GM08714 (cell line): ENCODE results near the gene CDCP1.

Source experiments
- H3K4me3 ChIP-seq: fragments of 200-500 bp; sonication (Bioruptor generic); 2 replicates; pipeline ENCODE4 v1.5.1; 2014; ENCODE audit warnings: mild to moderate bottlenecking, low read length, inconsistent platforms
- ZNF274 ChIP-seq: IDR thresholded peaks from 2 replicates; pipeline ENCODE4 v1.6.1; 2012; ENCODE audit warnings: mild to moderate bottlenecking, low read depth, low read length

Gene CDCP1

DNA sequence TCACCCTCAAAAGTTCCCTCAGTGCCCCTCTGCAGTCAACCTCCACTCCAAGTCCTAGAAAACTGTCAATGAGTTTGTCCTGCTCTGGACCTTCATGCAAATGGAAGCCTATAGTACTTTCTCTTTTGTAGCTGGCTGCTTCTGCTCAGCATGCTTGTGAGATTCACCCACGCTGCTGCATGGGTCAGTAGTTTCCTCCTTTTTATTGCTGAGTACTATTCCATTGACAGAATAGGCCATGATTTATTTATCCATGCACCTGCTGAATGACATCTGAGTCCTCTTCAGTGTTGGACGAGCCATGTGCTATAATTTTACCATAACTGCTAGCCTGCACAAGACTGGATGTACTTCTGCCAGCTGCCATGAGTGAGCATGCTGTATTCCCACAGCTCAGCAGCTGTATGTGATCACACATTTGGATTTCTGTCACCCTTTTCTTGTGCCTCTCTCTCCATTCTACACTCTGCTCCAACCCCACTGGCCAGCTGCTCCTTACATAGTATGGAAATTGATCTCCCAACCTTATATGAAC is 26.3 kb downstream of the CDCP1 start:
- TF ChIP-seq ZNF274, result no peak

DNA sequence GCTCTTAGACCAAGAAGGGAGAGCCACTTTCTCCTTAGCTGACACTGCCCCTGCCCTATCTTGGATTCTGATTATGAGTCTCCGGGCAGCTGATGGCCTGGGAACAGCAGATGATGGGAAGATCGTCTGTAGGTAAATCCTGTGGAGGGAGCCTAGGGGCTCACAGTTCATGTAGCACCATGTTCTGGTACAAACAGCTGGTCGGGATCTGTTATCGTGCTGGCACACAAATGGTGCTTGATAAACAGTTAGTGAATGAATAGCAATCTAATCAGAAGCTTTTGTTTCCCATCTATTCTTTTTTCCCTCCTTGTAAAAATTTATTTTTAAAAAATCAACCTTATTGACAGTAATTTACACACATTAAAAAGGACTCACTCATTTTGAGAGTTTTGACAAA is 26.8 kb downstream of the CDCP1 start:
- no peak for TF ChIP-seq ZNF274

More for the DNA sequence above, 26.3 kb downstream of the CDCP1 start:
- H3K4me3 ChIP-seq, result no peak overlapping the region

DNA sequence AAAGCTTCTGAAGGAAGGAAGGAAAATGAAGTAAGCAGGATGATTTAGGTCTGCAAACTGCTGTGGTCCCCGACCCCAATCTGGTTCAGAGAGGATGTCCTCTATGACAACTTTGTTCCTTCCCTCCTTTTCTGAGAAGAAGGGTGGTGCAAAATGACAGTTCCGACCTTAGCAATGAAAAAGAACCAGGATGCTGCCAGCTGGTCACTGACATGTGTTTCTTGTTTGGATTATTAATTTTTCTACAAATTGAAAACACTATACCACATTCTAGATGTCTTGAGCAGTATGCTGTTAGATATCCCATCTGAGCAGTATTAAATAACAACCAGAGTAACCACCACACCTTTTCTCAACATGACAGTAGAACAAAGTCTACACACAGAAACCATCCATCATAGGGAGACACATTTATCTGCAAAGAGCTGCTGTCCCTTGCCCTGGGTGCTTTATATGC is 27.5 kb downstream of the CDCP1 start:
- TF ChIP-seq ZNF274, result no peak
- H3K4me3 ChIP-seq, result no peak overlapping the region

More for the DNA sequence above, 26.8 kb downstream of the CDCP1 start:
- no peak overlapping the region for H3K4me3 ChIP-seq

DNA sequence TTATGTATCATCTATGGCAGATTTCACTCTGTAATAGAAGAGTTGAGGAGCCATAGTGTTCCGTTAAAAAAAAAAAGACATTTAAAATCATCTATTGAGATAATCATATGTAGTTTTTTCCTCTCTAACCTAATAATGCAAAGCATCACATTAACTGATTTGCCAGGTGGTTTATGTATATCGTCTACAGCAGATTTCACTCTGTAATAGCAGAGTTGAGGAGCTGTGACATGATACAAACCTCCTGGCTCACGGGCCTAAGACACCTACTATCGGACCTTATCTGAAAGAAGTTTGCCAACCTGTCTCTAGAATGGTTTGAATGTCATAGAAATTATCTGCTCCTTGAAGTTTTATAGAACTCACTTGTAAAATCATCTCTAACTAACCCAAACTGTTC is 29.8 kb downstream of the CDCP1 start:
- no peak overlapping the region for H3K4me3 ChIP-seq
- no peak for TF ChIP-seq ZNF274

DNA sequence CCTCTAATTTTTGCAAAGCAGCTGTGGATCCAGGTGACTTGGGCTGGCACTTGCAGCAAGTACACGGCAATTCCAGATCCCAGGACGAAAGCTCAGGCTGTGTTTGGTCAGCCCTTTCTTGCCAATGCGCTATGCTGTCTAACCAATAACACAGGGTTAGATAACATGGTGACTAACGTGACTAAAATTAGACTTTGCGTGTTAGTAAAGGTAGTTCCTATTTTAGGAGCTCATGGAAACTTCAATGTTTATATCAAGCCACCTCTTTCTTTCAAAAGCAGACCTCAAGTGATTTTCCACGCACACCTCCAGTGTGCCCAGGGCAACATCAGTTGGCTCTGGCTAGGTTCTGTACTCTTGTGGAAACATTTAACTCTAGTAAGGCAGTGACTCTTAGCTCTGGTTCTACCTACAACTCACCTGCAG is 32.5 kb downstream of the CDCP1 start:
- no peak for TF ChIP-seq ZNF274
- H3K4me3 ChIP-seq, result no peak overlapping the region

DNA sequence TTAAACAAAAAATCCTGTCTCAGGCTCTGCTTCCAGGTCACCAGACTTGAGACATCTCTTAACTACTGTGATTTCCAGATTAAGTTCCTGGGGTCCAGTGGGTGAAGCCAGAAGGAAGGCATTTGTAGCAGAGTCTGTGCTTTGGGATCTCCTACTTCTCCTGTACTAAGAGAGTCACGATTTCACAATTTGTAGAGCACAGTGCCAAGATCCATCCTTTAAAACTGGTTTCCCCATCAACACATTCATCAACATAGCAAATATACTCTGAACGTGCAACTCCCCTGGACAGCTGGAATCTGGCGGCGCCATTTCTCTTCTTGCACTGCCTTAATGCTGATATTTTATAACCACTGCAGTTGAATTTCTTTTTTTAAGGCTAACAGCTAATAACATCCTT is 33.2 kb downstream of the CDCP1 start:
- no peak for TF ChIP-seq ZNF274

DNA sequence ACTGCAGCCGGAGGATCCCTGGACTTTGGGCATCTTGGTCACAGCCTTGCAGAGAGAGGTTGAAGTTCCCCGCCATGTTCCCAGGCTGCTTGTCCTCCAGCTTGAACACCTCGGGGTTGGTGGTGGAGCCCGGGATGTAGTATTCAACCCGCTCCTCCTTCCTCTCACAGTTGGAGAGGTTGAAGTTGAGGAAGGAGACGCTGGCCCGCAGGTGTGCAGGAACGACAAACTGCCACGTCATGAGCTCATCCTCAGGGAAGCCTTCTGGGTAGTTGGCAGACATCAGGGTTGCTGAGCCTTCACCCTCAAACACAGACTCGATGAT is 35.7 kb downstream of the CDCP1 start:
- no peak overlapping the region for H3K4me3 ChIP-seq
- TF ChIP-seq ZNF274, result no peak

More for the DNA sequence above, 33.2 kb downstream of the CDCP1 start:
- H3K4me3 ChIP-seq, result no peak overlapping the region

DNA sequence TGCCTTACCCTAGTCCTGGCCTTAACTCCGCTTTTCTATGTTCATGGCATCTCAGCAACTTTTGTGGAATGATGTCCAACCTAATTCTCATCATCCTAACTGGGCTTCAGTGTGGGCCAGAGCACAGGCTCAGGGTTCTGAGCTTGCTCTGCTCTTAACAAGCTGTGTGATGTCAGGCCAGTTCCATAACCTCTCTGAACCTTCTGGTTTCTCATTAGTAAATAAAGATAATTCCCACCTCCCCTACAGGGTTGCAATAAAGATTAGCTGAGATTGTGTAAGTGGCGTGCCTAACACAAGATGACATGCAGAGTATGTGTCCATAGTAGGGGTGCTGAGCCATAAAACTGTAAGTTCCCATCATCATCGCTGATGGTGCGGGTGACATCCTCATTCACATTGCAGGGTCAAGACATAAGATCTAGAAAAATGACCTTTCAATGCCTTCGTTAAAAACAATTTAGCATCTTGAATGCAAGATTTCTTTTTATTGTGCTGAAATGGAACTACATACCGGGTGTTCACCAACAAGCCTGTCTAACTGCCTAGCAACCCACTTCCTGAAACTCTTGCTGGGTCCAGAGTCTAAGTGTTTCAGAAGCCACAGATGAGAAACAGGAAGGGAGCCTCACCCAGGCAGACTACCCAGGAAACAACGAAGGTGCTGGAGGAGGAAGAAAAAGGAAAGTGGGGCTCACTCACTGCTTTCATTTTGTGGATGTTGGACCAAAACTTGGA is 36.2 kb downstream of the CDCP1 start:
- no peak overlapping the region for H3K4me3 ChIP-seq

DNA sequence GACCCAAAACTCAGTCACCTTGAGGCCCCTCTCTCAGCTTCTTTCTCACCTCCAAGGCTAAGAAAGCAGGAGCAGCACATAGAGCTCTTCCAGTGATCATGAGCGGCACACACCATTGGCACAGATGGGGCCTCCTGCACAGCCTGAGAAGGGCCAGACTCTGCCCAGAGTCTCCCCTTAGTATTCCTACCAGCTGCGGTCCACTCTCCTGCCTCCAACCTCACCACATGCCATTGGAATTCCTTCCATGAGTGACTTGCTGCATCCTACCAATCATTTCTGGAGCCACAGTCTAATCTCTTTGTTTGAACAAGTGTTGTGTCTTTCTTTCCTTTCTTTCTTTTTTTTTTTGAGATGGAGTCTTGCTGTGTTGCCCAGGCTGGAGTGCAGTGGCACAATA is 39.3 kb downstream of the CDCP1 start:
- TF ChIP-seq ZNF274, result no peak
- no peak overlapping the region for H3K4me3 ChIP-seq

More for the DNA sequence above, 36.2 kb downstream of the CDCP1 start:
- no peak for TF ChIP-seq ZNF274

DNA sequence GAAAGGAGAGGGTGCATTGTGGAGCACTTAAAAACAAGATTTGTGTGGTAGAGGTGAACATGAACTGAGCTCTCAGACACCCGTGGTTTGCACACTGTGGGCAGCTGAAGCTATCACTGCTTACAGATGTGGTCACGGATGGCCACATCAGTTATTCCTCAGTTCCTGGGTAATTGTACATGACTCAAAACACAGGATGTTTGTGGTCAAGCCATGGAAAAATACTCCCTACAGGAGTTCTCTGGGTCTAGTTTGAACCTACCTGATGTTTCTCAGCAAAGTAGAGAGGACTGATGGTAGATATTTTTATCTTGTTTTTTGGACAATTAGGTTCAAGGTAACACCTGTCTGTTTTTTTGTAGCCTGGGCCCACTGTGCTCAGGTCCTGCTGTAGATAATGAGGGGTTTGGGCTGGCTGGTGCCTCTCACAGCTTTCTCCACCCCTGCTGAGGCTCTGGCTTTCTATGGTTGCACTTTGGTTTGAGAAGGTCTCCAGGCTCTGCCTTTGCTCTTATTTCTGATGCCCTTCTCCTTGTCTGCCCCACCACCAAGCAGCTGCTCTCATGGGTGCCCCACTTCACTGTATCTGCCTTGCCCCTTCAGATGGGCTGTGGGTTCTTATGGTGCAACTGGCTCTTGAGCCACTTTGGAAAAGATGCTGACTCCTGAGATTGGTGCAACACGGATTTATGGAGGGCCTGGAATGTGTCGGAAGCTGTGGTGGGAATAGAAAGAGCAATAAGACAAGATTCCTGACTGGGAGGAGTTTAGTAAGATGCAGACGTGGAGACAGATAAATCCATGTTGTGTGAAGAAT is 40.1 kb downstream of the CDCP1 start:
- TF ChIP-seq ZNF274, result no peak
- H3K4me3 ChIP-seq, result no peak overlapping the region

DNA sequence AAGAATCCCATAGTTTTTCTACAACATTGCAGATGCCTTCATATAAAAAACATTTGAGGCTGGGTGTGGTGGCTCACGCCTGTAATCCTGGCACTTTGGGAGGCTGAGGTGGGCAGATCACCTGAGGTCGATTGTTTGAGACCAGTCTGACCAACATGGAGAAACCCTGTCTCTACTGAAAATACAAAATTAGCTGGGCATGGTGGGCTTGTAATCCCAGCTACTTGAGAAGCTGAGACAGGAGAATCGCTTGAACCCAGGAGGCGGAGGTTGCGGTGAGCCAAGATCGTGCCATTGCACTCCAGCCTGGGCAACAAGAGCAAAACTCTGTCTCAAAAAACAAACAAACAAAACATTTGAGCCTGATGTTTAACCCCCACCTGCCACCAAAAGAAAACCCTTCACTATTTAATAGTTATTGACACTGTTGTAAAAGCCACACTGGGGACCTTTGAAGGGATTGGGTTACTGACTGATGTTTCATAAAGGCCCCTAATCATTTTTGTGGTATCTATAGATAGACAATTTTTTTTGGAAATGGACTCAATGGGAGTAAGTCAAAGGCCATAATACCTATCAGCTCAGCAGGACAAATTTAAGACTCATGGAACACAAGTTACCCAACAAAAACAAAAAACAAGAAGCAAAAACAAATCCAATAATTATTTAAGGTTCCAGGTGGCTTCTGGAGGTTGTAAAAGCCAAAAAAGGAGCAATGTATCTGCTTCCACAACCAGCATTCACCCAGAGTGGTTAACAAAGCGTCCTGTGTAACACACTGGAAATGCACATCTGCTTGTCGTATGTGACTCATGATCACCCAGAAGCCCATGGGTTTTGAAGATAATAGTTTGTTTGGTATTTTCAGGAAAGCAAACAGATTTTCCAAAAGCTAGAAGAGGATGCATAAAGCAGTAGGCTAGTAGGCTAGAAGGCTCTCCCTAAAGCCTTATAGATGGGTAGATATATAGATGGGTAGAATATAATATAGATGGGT is 41.2 kb downstream of the CDCP1 start:
- no peak for TF ChIP-seq ZNF274
- no peak overlapping the region for H3K4me3 ChIP-seq

DNA sequence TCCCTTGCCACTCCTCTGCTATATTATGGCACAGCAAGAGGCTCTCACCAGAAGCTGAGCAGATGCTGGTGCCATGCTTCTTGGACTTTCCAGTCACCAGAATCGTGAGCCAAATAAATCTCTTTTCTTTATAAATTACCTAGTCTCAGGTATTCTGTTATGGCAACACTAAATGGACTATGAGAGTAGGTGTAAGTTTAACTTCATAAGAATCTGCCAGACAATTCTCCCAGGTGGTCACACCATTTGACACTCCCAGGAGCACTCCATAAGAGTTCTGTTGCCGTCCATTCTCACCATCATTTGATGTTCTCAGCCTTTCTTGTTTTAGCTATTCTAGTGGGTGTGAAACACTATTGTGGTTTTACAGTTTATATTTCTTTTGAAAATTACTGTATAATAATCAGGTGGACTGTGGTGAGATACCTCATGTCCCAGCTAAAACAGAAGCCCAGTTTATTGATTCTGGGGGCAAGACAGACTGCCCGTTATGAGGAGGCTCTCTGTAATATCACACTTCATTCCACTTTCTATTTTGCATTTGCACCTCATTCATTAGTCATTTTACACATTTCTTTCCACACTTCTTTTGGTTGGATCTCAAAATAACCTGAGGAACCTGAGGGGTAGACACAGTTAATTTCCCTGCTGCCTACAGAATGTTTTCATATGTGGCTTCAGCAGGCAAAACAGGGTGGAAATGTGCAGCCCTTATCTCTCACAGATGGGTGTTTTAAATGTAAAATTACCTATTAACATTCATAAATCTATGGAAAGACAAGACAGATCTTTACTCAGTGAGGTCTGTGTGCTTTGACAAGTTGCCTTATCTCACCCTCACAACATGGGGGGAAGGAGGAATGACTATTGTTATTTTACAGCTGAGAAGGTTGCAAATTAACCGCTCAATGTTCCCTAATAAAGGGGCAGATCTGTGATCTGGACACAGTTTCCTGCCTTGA is 42.1 kb downstream of the CDCP1 start:
- TF ChIP-seq ZNF274, result no peak
- H3K4me3 ChIP-seq, result no peak overlapping the region

DNA sequence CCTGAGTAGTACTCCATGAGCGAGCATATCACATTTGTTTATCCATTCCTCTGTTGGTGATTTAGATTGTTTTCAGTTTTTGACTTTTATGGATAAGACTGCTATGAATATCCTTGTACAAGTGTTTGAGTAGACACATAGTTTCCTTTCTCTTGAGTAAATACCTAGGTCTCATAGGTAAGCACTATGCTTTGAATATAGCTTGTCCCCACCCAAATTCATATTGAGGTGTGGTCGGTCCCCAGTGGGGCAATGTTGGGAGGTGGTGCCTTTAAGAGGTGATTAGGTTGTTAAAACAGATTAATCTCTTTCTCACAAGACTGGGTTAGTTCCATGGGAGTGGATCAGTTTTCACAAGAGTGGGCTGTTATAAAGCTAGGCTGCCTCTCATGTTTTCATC is 42.8 kb downstream of the CDCP1 start:
- no peak overlapping the region for H3K4me3 ChIP-seq

More for the DNA sequence above, 42.8 kb downstream of the CDCP1 start:
- no peak for TF ChIP-seq ZNF274
